K562 (cell line): ENCODE results near the gene FAM89B. TPM values are rescaled to one million over a fixed set of nuclear protein-coding genes. Genes with fewer than 3 reads are reported as not detected.

Source experiments
- JUN ChIP-seq, 2 experiments: sonication (generic) in 1 of 2; formaldehyde crosslinking in 1 of 2; IDR thresholded peaks; 2 replicates each; pipeline versions ENCODE4 v1.6.1 to v1.8.0; 2012 to 2022; ENCODE audit warnings: borderline replicate concordance in 2 of 2, mild to moderate bottlenecking in 2 of 2, improper control_type of control experiment in 1 of 2, low read depth in 1 of 2, low read length in 1 of 2, missing genetic modification reagents in 1 of 2
- NFXL1 ChIP-seq: fragments of 450-650 bp; formaldehyde crosslinking; IDR thresholded peaks from 2 replicates; pipeline ENCODE4 v1.4.0; 2021; ENCODE audit warnings: mild to moderate bottlenecking
- PHB ChIP-seq: fragments of 250-450 bp; sonication (Bioruptor Pico); IDR thresholded peaks from 2 replicates; pipeline ENCODE4 v1.5.0; 2021
- TAF9B ChIP-seq: fragments of 450-650 bp; IDR thresholded peaks from 2 replicates; pipeline ENCODE4 v1.6.1; 2018; ENCODE audit warnings: mild to moderate bottlenecking; ENCODE audit not compliant: partially characterized antibody
- ZBTB49 ChIP-seq: sonication (generic); formaldehyde crosslinking; IDR thresholded peaks from 2 replicates; pipeline ENCODE4 v1.8.0; 2022; ENCODE audit warnings: missing genetic modification reagents, mild to moderate bottlenecking, borderline replicate concordance
- ZNF354B ChIP-seq: fragments of 250-450 bp; sonication (Bioruptor Pico); IDR thresholded peaks from 2 replicates; pipeline ENCODE4 v1.4.0; 2020
- ZNF41 ChIP-seq: fragments of 250-450 bp; sonication (Bioruptor Pico); conservative IDR thresholded peaks from 2 replicates; pipeline ENCODE4 v1.4.0; 2020; ENCODE audit warnings: mild to moderate bottlenecking
- polyA plus RNA-seq, 8 experiments: library from polyadenylated mRNA; depleted of rRNA in 4 of 8; stranded (reverse) in 5 of 8; unstranded in 3 of 8; fragments of >200 nt; fragmentation: Nextera tagmentation in 2 of 8; fragmentation: Illumina TruSeq in 1 of 8; extraction: Ambion mirVana in 2 of 8; extraction: Trizol in 1 of 8; gene quantifications; 2 replicates each; pipeline versions ENCODE4 v1.2.1 to v1.2.3, GENCODE V29; 2011 to 2014; ENCODE audit warnings: inconsistent platforms in 1 of 8, missing spikeins in 1 of 8
- total RNA-seq, 7 experiments: library from RNA; depleted of rRNA in 6 of 7; stranded (reverse); fragments of >200 nt in 6 of 7; fragmentation: Illumina TruSeq in 2 of 7; extraction: Trizol in 2 of 7; gene quantifications; 2 replicates each; pipeline versions ENCODE4 v1.2.1 to v1.2.3, GENCODE V29; 2011 to 2021; ENCODE audit warnings: low replicate concordance in 1 of 7
- TF ChIP-seq, protein P1 (sequence below), 2 experiments: fragments of 450-650 bp; formaldehyde crosslinking in 1 of 2; IDR thresholded peaks; 2 replicates each; pipeline versions ENCODE4 v1.4.0 to v1.6.1; 2014 to 2020; ENCODE audit warnings: mild to moderate bottlenecking in 2 of 2, borderline replicate concordance in 1 of 2, low read depth in 1 of 2
- TF ChIP-seq, protein P2 (sequence below): IDR thresholded peaks from 3 replicates; pipeline ENCODE4 v1.6.1; 2011; ENCODE audit warnings: borderline replicate concordance, mild to moderate bottlenecking; ENCODE audit not compliant: insufficient read length, insufficient read depth
- TF ChIP-seq, protein P3 (sequence below): sonication (generic); formaldehyde crosslinking; IDR thresholded peaks from 2 replicates; pipeline ENCODE4 v1.8.0; 2023; ENCODE audit warnings: mild to moderate bottlenecking, missing genetic modification reagents

The FAM89B gene
- total and polyA plus RNA-seq, 9 of the 15 experiments (the other 6 are each of a cell fraction or from before 2014, with no cell fraction given): 0.32 to 27.6 (median 11.9) TPM

DNA sequence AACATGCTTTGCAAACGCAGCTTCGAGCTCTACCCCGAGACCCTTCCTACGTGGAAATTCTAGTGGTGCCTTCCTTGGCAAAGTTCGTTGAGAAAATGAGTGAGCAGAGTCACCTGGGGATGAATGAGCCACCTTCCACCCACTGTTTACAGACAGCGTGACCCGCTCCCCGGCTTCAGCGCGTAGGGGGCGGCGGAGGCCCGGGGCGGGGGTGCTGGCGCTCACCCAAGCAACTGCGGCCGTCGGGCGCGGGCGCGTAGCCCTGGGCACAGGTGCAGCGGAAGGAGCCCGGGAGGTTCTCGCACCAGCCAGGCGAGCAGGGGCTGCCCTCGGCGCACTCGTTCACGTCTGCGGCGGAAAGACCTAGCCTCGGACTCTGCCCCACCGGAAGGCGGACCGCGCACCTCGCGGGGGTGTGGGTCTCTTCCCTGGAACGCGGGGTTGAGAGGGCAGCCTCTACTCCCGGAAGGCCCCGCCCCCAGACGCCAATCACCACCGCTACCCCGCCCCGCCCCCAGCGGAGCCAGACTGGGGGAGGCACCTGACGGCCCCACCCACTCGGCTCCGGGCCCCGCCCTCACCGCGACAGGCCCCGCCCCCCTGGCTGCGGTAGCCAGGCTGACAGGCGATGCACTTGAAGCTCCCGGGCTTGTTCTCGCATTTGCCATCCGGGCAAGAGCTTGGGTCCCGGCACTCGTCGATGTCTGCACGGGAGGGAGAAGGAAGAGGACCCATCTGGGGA lies 25.9 kb upstream of the FAM89B start (continued):
- TF ChIP-seq, protein P1, sequence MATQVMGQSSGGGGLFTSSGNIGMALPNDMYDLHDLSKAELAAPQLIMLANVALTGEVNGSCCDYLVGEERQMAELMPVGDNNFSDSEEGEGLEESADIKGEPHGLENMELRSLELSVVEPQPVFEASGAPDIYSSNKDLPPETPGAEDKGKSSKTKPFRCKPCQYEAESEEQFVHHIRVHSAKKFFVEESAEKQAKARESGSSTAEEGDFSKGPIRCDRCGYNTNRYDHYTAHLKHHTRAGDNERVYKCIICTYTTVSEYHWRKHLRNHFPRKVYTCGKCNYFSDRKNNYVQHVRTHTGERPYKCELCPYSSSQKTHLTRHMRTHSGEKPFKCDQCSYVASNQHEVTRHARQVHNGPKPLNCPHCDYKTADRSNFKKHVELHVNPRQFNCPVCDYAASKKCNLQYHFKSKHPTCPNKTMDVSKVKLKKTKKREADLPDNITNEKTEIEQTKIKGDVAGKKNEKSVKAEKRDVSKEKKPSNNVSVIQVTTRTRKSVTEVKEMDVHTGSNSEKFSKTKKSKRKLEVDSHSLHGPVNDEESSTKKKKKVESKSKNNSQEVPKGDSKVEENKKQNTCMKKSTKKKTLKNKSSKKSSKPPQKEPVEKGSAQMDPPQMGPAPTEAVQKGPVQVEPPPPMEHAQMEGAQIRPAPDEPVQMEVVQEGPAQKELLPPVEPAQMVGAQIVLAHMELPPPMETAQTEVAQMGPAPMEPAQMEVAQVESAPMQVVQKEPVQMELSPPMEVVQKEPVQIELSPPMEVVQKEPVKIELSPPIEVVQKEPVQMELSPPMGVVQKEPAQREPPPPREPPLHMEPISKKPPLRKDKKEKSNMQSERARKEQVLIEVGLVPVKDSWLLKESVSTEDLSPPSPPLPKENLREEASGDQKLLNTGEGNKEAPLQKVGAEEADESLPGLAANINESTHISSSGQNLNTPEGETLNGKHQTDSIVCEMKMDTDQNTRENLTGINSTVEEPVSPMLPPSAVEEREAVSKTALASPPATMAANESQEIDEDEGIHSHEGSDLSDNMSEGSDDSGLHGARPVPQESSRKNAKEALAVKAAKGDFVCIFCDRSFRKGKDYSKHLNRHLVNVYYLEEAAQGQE (IDR thresholded peaks at IDR 0.05; ENCODE audit: borderline replicate concordance): no peak
- TF ChIP-seq, protein P1 (CRISPR knock-in tag; IDR thresholded peaks at IDR 0.05; ENCODE audit: low read depth): no peak
- TF ChIP-seq, protein P2, sequence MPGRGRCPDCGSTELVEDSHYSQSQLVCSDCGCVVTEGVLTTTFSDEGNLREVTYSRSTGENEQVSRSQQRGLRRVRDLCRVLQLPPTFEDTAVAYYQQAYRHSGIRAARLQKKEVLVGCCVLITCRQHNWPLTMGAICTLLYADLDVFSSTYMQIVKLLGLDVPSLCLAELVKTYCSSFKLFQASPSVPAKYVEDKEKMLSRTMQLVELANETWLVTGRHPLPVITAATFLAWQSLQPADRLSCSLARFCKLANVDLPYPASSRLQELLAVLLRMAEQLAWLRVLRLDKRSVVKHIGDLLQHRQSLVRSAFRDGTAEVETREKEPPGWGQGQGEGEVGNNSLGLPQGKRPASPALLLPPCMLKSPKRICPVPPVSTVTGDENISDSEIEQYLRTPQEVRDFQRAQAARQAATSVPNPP: no peak
- TF ChIP-seq NFXL1 (CRISPR knock-in tag): no peak
- TF ChIP-seq ZBTB49 (CRISPR knock-in tag): no peak
- no peak for TF ChIP-seq PHB (CRISPR knock-in tag)
- TF ChIP-seq JUN (IDR thresholded peaks at IDR 0.05; ENCODE audit: borderline replicate concordance, low read depth, low read length): no peak
- no peak for TF ChIP-seq JUN (CRISPR knock-in tag; IDR thresholded peaks at IDR 0.05; ENCODE audit: borderline replicate concordance)
- no peak for TF ChIP-seq ZNF354B (CRISPR knock-in tag)
- TF ChIP-seq TAF9B: no peak
- TF ChIP-seq, protein P3, sequence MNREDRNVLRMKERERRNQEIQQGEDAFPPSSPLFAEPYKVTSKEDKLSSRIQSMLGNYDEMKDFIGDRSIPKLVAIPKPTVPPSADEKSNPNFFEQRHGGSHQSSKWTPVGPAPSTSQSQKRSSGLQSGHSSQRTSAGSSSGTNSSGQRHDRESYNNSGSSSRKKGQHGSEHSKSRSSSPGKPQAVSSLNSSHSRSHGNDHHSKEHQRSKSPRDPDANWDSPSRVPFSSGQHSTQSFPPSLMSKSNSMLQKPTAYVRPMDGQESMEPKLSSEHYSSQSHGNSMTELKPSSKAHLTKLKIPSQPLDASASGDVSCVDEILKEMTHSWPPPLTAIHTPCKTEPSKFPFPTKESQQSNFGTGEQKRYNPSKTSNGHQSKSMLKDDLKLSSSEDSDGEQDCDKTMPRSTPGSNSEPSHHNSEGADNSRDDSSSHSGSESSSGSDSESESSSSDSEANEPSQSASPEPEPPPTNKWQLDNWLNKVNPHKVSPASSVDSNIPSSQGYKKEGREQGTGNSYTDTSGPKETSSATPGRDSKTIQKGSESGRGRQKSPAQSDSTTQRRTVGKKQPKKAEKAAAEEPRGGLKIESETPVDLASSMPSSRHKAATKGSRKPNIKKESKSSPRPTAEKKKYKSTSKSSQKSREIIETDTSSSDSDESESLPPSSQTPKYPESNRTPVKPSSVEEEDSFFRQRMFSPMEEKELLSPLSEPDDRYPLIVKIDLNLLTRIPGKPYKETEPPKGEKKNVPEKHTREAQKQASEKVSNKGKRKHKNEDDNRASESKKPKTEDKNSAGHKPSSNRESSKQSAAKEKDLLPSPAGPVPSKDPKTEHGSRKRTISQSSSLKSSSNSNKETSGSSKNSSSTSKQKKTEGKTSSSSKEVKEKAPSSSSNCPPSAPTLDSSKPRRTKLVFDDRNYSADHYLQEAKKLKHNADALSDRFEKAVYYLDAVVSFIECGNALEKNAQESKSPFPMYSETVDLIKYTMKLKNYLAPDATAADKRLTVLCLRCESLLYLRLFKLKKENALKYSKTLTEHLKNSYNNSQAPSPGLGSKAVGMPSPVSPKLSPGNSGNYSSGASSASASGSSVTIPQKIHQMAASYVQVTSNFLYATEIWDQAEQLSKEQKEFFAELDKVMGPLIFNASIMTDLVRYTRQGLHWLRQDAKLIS: no peak
- no peak for TF ChIP-seq ZNF41 (CRISPR knock-in tag)
